HepG2 (cell line): ENCODE results near the gene PTPN14. TPM values are rescaled to one million over a fixed set of nuclear protein-coding genes. Genes with fewer than 3 reads are reported as not detected.

Source experiments
- ARID3A ChIP-seq: IDR thresholded peaks from 2 replicates; pipeline ENCODE4 v1.6.1; 2012; ENCODE audit warnings: low read depth, low read length, improper control_type of control experiment
- HCFC1 ChIP-seq: fragments of 150-350 bp; IDR thresholded peaks from 2 replicates; pipeline ENCODE4 v1.6.1; 2014; ENCODE audit warnings: low read depth, low read length
- ZBTB40 ChIP-seq, 2 experiments: fragments of 450-650 bp in 1 of 2; sonication (generic) in 1 of 2; formaldehyde crosslinking in 1 of 2; IDR thresholded peaks; 2 replicates each; pipeline versions ENCODE4 v1.6.1 to v1.8.0; 2016 to 2022; ENCODE audit warnings: antibody characterized with exemption in 1 of 2, mild to moderate bottlenecking in 1 of 2, missing genetic modification reagents in 1 of 2
- ZHX1 ChIP-seq: sonication (generic); formaldehyde crosslinking; IDR thresholded peaks from 2 replicates; pipeline ENCODE4 v1.8.1; 2022; ENCODE audit warnings: low read depth, mild to moderate bottlenecking, missing genetic modification reagents
- ZNF446 ChIP-seq: sonication (generic); formaldehyde crosslinking; IDR thresholded peaks from 2 replicates; pipeline ENCODE4 v1.5.0; 2020; ENCODE audit warnings: mild to moderate bottlenecking, missing genetic modification reagents
- polyA plus RNA-seq, 8 experiments: library from polyadenylated mRNA; depleted of rRNA in 3 of 8; stranded (reverse) in 7 of 8; unstranded in 1 of 8; fragments of >200 nt; fragmentation: Illumina TruSeq in 4 of 8; extraction: Trizol in 4 of 8; gene quantifications; 2 replicates each; pipeline versions ENCODE4 v1.2.1 to v1.2.3, GENCODE V29; 2011 to 2016; ENCODE audit warnings: low read depth in 4 of 8, missing spikeins in 1 of 8, mixed read lengths in 1 of 8; ENCODE audit not compliant: insufficient read depth in 1 of 8
- total RNA-seq, 5 experiments: library from RNA; depleted of rRNA; stranded (reverse); fragments of >200 nt; fragmentation: Illumina TruSeq; extraction: Trizol; gene quantifications; 2 replicates each; pipeline ENCODE4 v1.2.3, GENCODE V29; 2016; ENCODE audit warnings: low read depth in 1 of 5

The PTPN14 gene
- total and polyA plus RNA-seq, 2 of the 13 experiments (the other 11 are each of a cell fraction or from before 2014, with no cell fraction given) = 3.9 to 4.7 TPM

GRCh38 chr1:214574598-214575411, 23.4 kb upstream of the PTPN14 start (continued):
- no peak for TF ChIP-seq ZBTB40 (IDR thresholded peaks at IDR 0.05)
- no peak for TF ChIP-seq ZBTB40 (CRISPR knock-in tag; IDR thresholded peaks at IDR 0.05)
- no peak for TF ChIP-seq ZHX1 (CRISPR knock-in tag)
- no peak for TF ChIP-seq ARID3A
- TF ChIP-seq ZNF446 (CRISPR knock-in tag) = no peak
- TF ChIP-seq HCFC1 = no peak
